Motor neuron (in vitro differentiated cells): Measurements from ENCODE around the gene NMUR2. TPM values are rescaled to one million over a fixed set of nuclear protein-coding genes. Genes with fewer than 3 reads are reported as not detected.
A peak's percentile ranks its signal among the peaks of the same experiment; 100 is the strongest.

Source experiments
- ATAC-seq, 8 experiments: fragments of 200-7000 bp; cut with Tn5 transposase; replicated peaks in 6 of 8; 2 replicates each; pipeline ENCODE4 v1.8.0; 2021; ENCODE audit warnings: mild to moderate bottlenecking in 8 of 8, moderate library complexity in 8 of 8
- H3K27ac ChIP-seq, 2 donors: fragments of 250-450 bp; sonication (Bioruptor Pico); 2 replicates each; pipeline ENCODE4 v1.9.0; 2021; ENCODE audit warnings: antibody characterized with exemption in 2 of 2, mild to moderate bottlenecking in 2 of 2, moderate library complexity in 1 of 2
- H3K4me1 ChIP-seq, 2 donors: fragments of 250-450 bp; sonication (Bioruptor Pico); replicated peaks in 1 of 2; 2 replicates each; pipeline ENCODE4 v1.6.1; 2021; ENCODE audit warnings: antibody characterized with exemption in 2 of 2, mild to moderate bottlenecking in 2 of 2, moderate library complexity in 1 of 2
- H3K4me3 ChIP-seq, 5 donors: fragments of 250-450 bp; sonication (Bioruptor Pico); 2 replicates each; pipeline ENCODE4 v1.9.0; 2021; ENCODE audit warnings: antibody characterized with exemption in 5 of 5, mild to moderate bottlenecking in 5 of 5, moderate library complexity in 4 of 5
- WGBS, 10 experiments: fragments of 450-650 bp; shearing (Covaris generic); methylation state at CpG; one replicate each; pipeline ENCODE4 v1.0.0; 2022; 5-methylcytosine and 5-hydroxymethylcytosine counted together
- in situ Hi-C, 9 experiments: fragments of 400-800 bp; cut with MboI; loops; one replicate each; pipeline ENCODE4 v1.15.0; 2021; ENCODE audit warnings: low sequenced_read_pairs in 9 of 9, low pct_unique_long_range_greater_than_20kb in 2 of 9; ENCODE audit not compliant: unreplicated experiment in 9 of 9
- total RNA-seq, 8 experiments: library from RNA; unstranded; fragments of 300-600 nt; gene quantifications; 2 replicates each; pipeline versions ENCODE4 v1.2.3 to v1.2.4, GENCODE V29; 2022

The NMUR2 gene
- 1 to 10 TPM in 2 of 8 experiments, under 1 TPM in 3, not detected in 3; 0.21 to 1.2 (median 0.42) TPM for total RNA-seq

GRCh38 chr5:152405145-152405544 lies at the start of gene NMUR2:
TSS of gene NMUR2 (minus strand) at chr5:152405279. CDS start at chr5:152405113, 166 bp downstream.
- peak in 7 of 8 experiments; percentile 52 to 100 (median 83) for ATAC-seq

GRCh38 chr5:152443935-152444334 lies 38.9 kb upstream of the NMUR2 start:
- in situ Hi-C loops, result no loop called here
- WGBS, 10 experiments, result 0 to 100% (median 61%) methylated on average over 2 of the region's 2 CpGs; no CpG with 5 or more reads in 2 of the 10 experiments
- Histone ChIP-seq H3K4me3 (no peak overlapping the region), H3K27ac (no peak overlapping the region), H3K4me1 (peaks cover 4 to 5% of the 10 kb centered on the region in 2 donors)
- no peak for ATAC-seq

More at GRCh38 chr5:152405145-152405544, at the start of gene NMUR2:
- Histone ChIP-seq H3K4me3 (peak within 1 kb of the TSS in 1 of 5 donors; percentile 8), H3K27ac (no peak within 1 kb of the TSS), H3K4me1 (no peaks in the 10 kb centered on the region)
- WGBS, 10 experiments, result 0 to 56% (median 14%) methylated on average over 1 to 4 of the region's 7 CpGs; no CpG with 5 or more reads in 1 of the 10 experiments
- in situ Hi-C loops, result no loop called here

- no peak for ATAC-seq
- in situ Hi-C loops, result no loop called here
- H3K27ac ChIP-seq, result peak overlapping the region in 1 of 2 donors; percentile 28
- peaks cover 4 to 5% of the 10 kb centered on the region in 2 donors for H3K4me1 ChIP-seq
- WGBS, 10 experiments, result 0 to 42% (median 15%) methylated on average over 2 to 3 of the region's 3 CpGs
- H3K4me3 ChIP-seq, result no peak overlapping the region
Measured at GRCh38 chr5:152439791-152440190, 34.7 kb upstream of the NMUR2 start.

- no peak for ATAC-seq
- Histone ChIP-seq H3K27ac (no peak overlapping the region), H3K4me1 (peaks cover 4 to 5% of the 10 kb centered on the region in 2 donors), H3K4me3 (no peak overlapping the region)
- in situ Hi-C loops, result no loop called here
- 4 to 64% (median 37%) methylated on average over 1 to 3 of the region's 3 CpGs for WGBS, 10 experiments
Measured at GRCh38 chr5:152437866-152438265, 32.8 kb upstream of the NMUR2 start.

GRCh38 chr5:152427721-152428120 lies 22.6 kb upstream of the NMUR2 start:
- Histone ChIP-seq H3K4me3 (no peak overlapping the region), H3K27ac (no peak overlapping the region), H3K4me1 (no peaks in the 10 kb centered on the region)
- peak in 1 of 8 experiments; percentile 16 for ATAC-seq
- in situ Hi-C loops, result no loop called here
- 0 to 100% (median 52%) methylated on average over 1 to 3 of the region's 3 CpGs; no CpG with 5 or more reads in 2 of the 10 experiments for WGBS, 10 experiments

GRCh38 chr5:152425083-152425482 lies 20.0 kb upstream of the NMUR2 start:
- 0 to 100% (median 90%) methylated on average over 1 to 2 of the region's 2 CpGs for WGBS, 10 experiments
- ATAC-seq, result no peak
- in situ Hi-C loops, result no loop called here
- Histone ChIP-seq H3K27ac (no peak overlapping the region), H3K4me3 (no peak overlapping the region), H3K4me1 (no peaks in the 10 kb centered on the region)

GRCh38 chr5:152424501-152424900 lies 19.4 kb upstream of the NMUR2 start:
- in situ Hi-C loops, result no loop called here
- WGBS, 10 experiments, result 0 to 86% (median 63%) methylated on average over 1 to 2 of the region's 2 CpGs; no CpG with 5 or more reads in 3 of the 10 experiments
- peak in 2 of 8 experiments; percentile 35 to 79 for ATAC-seq
- no peak overlapping the region for H3K4me3 ChIP-seq
- H3K4me1 ChIP-seq, result no peaks in the 10 kb centered on the region
- H3K27ac ChIP-seq, result no peak overlapping the region

GRCh38 chr5:152422081-152422480 lies 17.0 kb upstream of the NMUR2 start:
- no peak for ATAC-seq
- no peaks in the 10 kb centered on the region for H3K4me1 ChIP-seq
- H3K27ac ChIP-seq, result no peak overlapping the region
- WGBS, 10 experiments, result 0 to 94% (median 83%) methylated on average over 1 to 2 of the region's 2 CpGs; no CpG with 5 or more reads in 1 of the 10 experiments
- no peak overlapping the region for H3K4me3 ChIP-seq
- in situ Hi-C loops, result no loop called here

- in situ Hi-C loops, result no loop called here
- Histone ChIP-seq H3K4me1 (no peaks in the 10 kb centered on the region), H3K4me3 (no peak overlapping the region), H3K27ac (no peak overlapping the region)
- WGBS, 10 experiments, result 0 to 89% (median 63%) methylated on average over 1 of the region's 1 CpG; no CpG with 5 or more reads in 2 of the 10 experiments
- ATAC-seq, result no peak
Measured at GRCh38 chr5:152412129-152412528, 7.0 kb upstream of the NMUR2 start.

GRCh38 chr5:152406082-152406481 lies 1.0 kb upstream of the NMUR2 start:
- Histone ChIP-seq H3K4me1 (no peaks in the 10 kb centered on the region), H3K27ac (no peak overlapping the region), H3K4me3 (no peak overlapping the region)
- in situ Hi-C loops, result no loop called here
- 0 to 100% (median 10%) methylated on average over 1 of the region's 1 CpG; no CpG with 5 or more reads in 2 of the 10 experiments for WGBS, 10 experiments
- ATAC-seq, result no peak

- in situ Hi-C loops, result no loop called here
- no peak for ATAC-seq
- H3K4me1 ChIP-seq, result no peaks in the 10 kb centered on the region
- 0 to 100% (median 64%) methylated on average over 1 to 4 of the region's 23 CpGs; no CpG with 5 or more reads in 4 of the 10 experiments for WGBS, 10 experiments
- H3K4me3 ChIP-seq, result no peak overlapping the region
- no peak overlapping the region for H3K27ac ChIP-seq
Measured at GRCh38 chr5:152404494-152404893, 585 bp downstream of the NMUR2 start.

- in situ Hi-C loops, result no loop called here
- Histone ChIP-seq H3K4me3 (no peak overlapping the region), H3K4me1 (no peaks in the 10 kb centered on the region), H3K27ac (no peak overlapping the region)
- WGBS, 10 experiments, result 5 to 90% (median 75%) methylated on average over 1 to 2 of the region's 2 CpGs; no CpG with 5 or more reads in 1 of the 10 experiments
- no peak for ATAC-seq
Measured at GRCh38 chr5:152403046-152403445, 2.0 kb downstream of the NMUR2 start.

GRCh38 chr5:152400846-152401245 lies 4.2 kb downstream of the NMUR2 start:
- no peak for ATAC-seq
- in situ Hi-C loops, result no loop called here

GRCh38 chr5:152397581-152397980 lies 7.5 kb downstream of the NMUR2 start:
- no peak overlapping the region for H3K4me3 ChIP-seq
- in situ Hi-C loops, result no loop called here
- WGBS, 10 experiments, result 0 to 100% (median 92%) methylated on average over 1 of the region's 1 CpG; no CpG with 5 or more reads in 2 of the 10 experiments
- no peaks in the 10 kb centered on the region for H3K4me1 ChIP-seq
- no peak for ATAC-seq
- no peak overlapping the region for H3K27ac ChIP-seq

More at GRCh38 chr5:152400846-152401245, 4.2 kb downstream of the NMUR2 start:
- no peak overlapping the region for H3K4me3 ChIP-seq
- H3K27ac ChIP-seq, result no peak overlapping the region
- no peaks in the 10 kb centered on the region for H3K4me1 ChIP-seq
- 0 to 100% (median 88%) methylated on average over 2 of the region's 2 CpGs for WGBS, 10 experiments
